ENCODE results near the gene COBL.

DNA sequence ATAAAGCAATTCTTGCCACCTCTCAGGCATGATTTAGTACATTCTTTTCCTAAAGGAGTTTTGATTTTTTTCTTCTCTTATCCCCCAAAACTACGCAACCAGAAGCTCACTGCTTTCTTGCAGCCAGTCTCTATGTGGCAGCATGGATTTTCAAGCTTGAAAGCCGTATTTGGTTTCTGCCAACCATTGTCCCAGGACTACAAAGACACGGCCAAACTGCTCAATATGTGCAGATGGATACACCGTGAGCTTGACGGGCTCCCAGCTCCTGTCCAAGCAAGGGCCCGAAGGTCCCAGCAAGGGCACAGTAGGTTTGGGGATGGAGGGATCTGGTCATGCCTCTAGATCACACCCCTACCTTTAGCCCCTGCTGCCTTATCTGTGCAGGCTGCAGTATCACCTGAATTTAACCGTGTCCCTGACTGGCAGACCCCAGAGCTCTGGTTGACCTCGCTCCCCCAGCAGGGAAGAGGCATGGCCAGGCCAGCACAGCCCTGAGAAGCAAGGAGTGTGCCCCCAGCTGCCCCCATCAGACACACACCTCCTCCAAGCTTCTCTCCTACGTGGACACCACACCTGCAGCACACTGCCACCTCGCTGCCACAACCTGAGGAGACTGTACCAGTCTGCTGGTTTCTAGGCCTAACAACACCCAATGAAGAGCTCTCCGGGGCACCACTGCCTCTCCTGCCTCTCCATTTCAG lies 86.8 kb downstream of the COBL start:
- TF ChIP-seq POLR2AphosphoS5 (IDR thresholded peaks at IDR 0.05; ENCODE audit: insufficient read depth, low read depth, low read length) (no peak), POLR2A (IDR thresholded peaks at IDR 0.05; ENCODE audit: low read depth, low read length) (no peak), EZH2 (IDR thresholded peaks at IDR 0.05; ENCODE audit: borderline replicate concordance, low read depth, low read length, severe bottlenecking) (no peak), FOS (IDR thresholded peaks at IDR 0.05; ENCODE audit: borderline replicate concordance, insufficient read depth, low read length) (no peak), GATA2 (IDR thresholded peaks at IDR 0.05; ENCODE audit: insufficient read depth, insufficient read length, low read depth, low read length) (no peak)
- TF ChIP-seq, protein P1, sequence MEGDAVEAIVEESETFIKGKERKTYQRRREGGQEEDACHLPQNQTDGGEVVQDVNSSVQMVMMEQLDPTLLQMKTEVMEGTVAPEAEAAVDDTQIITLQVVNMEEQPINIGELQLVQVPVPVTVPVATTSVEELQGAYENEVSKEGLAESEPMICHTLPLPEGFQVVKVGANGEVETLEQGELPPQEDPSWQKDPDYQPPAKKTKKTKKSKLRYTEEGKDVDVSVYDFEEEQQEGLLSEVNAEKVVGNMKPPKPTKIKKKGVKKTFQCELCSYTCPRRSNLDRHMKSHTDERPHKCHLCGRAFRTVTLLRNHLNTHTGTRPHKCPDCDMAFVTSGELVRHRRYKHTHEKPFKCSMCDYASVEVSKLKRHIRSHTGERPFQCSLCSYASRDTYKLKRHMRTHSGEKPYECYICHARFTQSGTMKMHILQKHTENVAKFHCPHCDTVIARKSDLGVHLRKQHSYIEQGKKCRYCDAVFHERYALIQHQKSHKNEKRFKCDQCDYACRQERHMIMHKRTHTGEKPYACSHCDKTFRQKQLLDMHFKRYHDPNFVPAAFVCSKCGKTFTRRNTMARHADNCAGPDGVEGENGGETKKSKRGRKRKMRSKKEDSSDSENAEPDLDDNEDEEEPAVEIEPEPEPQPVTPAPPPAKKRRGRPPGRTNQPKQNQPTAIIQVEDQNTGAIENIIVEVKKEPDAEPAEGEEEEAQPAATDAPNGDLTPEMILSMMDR (IDR thresholded peaks at IDR 0.05; ENCODE audit: extremely low read depth in 1 of 2, insufficient read depth in 1 of 2, low read depth in 1 of 2, low read length in 2 of 2): no peak
- TF ChIP-seq, protein P2, sequence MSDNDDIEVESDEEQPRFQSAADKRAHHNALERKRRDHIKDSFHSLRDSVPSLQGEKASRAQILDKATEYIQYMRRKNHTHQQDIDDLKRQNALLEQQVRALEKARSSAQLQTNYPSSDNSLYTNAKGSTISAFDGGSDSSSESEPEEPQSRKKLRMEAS (IDR thresholded peaks at IDR 0.05; ENCODE audit: insufficient read depth, insufficient read length): no peak
